H9 (cell line): ENCODE measurements around the gene ALDH3A2. TPM values are rescaled to one million over a fixed set of nuclear protein-coding genes. Genes with fewer than 3 reads are reported as not detected.

Experiments used
- DNase-seq: peaks from one replicate; pipeline ENCODE4 v3.0.0-alpha.2; 2017
- H2AFZ ChIP-seq: one replicate; pipeline ENCODE4 v1.6.1; 2013; ENCODE audit warnings: mild to moderate bottlenecking, low read length, control low read depth, moderate library complexity
- H2AK5ac ChIP-seq: 2 replicates; pipeline ENCODE4 v1.6.1; 2013; ENCODE audit warnings: low read length, control low read depth, mixed read lengths; ENCODE audit not compliant: insufficient read length
- H2BK120ac ChIP-seq: one replicate; pipeline ENCODE4 v1.6.1; 2013; ENCODE audit warnings: low read depth, mild to moderate bottlenecking, low read length, control low read depth, inconsistent platforms; ENCODE audit not compliant: poor library complexity, severe bottlenecking
- H2BK12ac ChIP-seq: 2 replicates; pipeline ENCODE4 v1.6.1; 2013; ENCODE audit warnings: low read length, control low read depth, mixed read lengths, low read depth; ENCODE audit not compliant: insufficient read length
- H2BK15ac ChIP-seq: 2 replicates; pipeline ENCODE4 v1.6.1; 2013; ENCODE audit warnings: low read depth, low read length, control low read depth
- H2BK20ac ChIP-seq: one replicate; pipeline ENCODE4 v1.6.1; 2013; ENCODE audit warnings: low read depth, mild to moderate bottlenecking, low read length, control low read depth, inconsistent platforms; ENCODE audit not compliant: poor library complexity, severe bottlenecking
- H2BK5ac ChIP-seq: 2 replicates; pipeline ENCODE4 v1.6.1; 2013; ENCODE audit warnings: low read length, control low read depth, mixed read lengths; ENCODE audit not compliant: insufficient read length
- H3K14ac ChIP-seq: 2 replicates; pipeline ENCODE4 v1.6.1; 2013; ENCODE audit warnings: low read length, control low read depth; ENCODE audit not compliant: insufficient read depth
- H3K18ac ChIP-seq: 2 replicates; pipeline ENCODE4 v1.6.1; 2013; ENCODE audit warnings: low read depth, mild to moderate bottlenecking, mixed read lengths, low read length, control low read depth; ENCODE audit not compliant: insufficient read length
- H3K23ac ChIP-seq: 2 replicates; pipeline ENCODE4 v1.6.1; 2013; ENCODE audit warnings: low read length, control low read depth, mixed read lengths, low read depth; ENCODE audit not compliant: insufficient read length
- H3K23me2 ChIP-seq: 2 replicates; pipeline ENCODE4 v1.6.1; 2013; ENCODE audit warnings: low read depth, mild to moderate bottlenecking, mixed read lengths, low read length, control low read depth; ENCODE audit not compliant: insufficient read length, poor library complexity, severe bottlenecking
- H3K27ac ChIP-seq: 2 replicates; pipeline ENCODE4 v1.5.1; 2013; ENCODE audit warnings: low read length, control low read depth, mixed read lengths, low read depth; ENCODE audit not compliant: insufficient read length
- H3K27me3 ChIP-seq: 2 replicates; pipeline ENCODE4 v1.6.1; 2013; ENCODE audit warnings: low read length, control low read depth, inconsistent platforms; ENCODE audit not compliant: insufficient read depth
- H3K4ac ChIP-seq: 2 replicates; pipeline ENCODE4 v1.6.1; 2013; ENCODE audit warnings: low read depth, mild to moderate bottlenecking, control low read depth, inconsistent platforms, low read length, moderate library complexity
- H3K4me1 ChIP-seq: 2 replicates; pipeline ENCODE4 v1.6.1; 2013; ENCODE audit warnings: low read length, control low read depth, inconsistent platforms; ENCODE audit not compliant: insufficient read depth
- H3K4me2 ChIP-seq: 2 replicates; pipeline ENCODE4 v1.6.1; 2013; ENCODE audit warnings: low read length, control low read depth, mixed read lengths; ENCODE audit not compliant: insufficient read length, insufficient read depth
- H3K56ac ChIP-seq: 2 replicates; pipeline ENCODE4 v1.6.1; 2013; ENCODE audit warnings: low read depth, mild to moderate bottlenecking, mixed read lengths, low read length, control low read depth; ENCODE audit not compliant: insufficient read length
- H3K79me1 ChIP-seq: 2 replicates; pipeline ENCODE4 v1.6.1; 2013; ENCODE audit warnings: low read depth, mild to moderate bottlenecking, moderate library complexity, low read length, control low read depth, inconsistent platforms; ENCODE audit not compliant: insufficient read depth, poor library complexity, severe bottlenecking
- H3K79me2 ChIP-seq: 2 replicates; pipeline ENCODE4 v1.6.1; 2013; ENCODE audit warnings: low read length, control low read depth, inconsistent platforms; ENCODE audit not compliant: insufficient read depth
- H3K9ac ChIP-seq: 2 replicates; pipeline ENCODE4 v1.6.1; 2013; ENCODE audit warnings: low read length, control low read depth, mixed read lengths; ENCODE audit not compliant: insufficient read length; ENCODE audit errors: extremely low read depth
- H3K9me3 ChIP-seq: one replicate; pipeline ENCODE4 v1.6.1; 2013; ENCODE audit warnings: low read depth, low read length, inconsistent platforms; ENCODE audit not compliant: control insufficient read depth
- H3T11ph ChIP-seq: one replicate; pipeline ENCODE4 v1.6.1; 2013; ENCODE audit warnings: mild to moderate bottlenecking, low read length, control low read depth, inconsistent platforms
- H4K20me1 ChIP-seq: one replicate; pipeline ENCODE4 v1.6.1; 2013; ENCODE audit not compliant: control insufficient read depth, insufficient read length, insufficient read depth
- H4K5ac ChIP-seq: 2 replicates; pipeline ENCODE4 v1.6.1; 2013; ENCODE audit warnings: low read depth, mild to moderate bottlenecking, mixed read lengths, low read length, control low read depth; ENCODE audit not compliant: insufficient read length
- H4K8ac ChIP-seq: replicated peaks from 2 replicates; pipeline ENCODE4 v1.6.1; 2013; ENCODE audit warnings: low read length, control low read depth, mixed read lengths, low read depth; ENCODE audit not compliant: insufficient read length
- H4K91ac ChIP-seq: 2 replicates; pipeline ENCODE4 v1.6.1; 2013; ENCODE audit warnings: low read depth, mild to moderate bottlenecking, moderate library complexity, mixed read lengths, low read length, control low read depth; ENCODE audit not compliant: insufficient read length
- H3K27ac Mint-ChIP-seq, 3 experiments: 2 replicates in 2 of 3; 3 replicates in 1 of 3; pipeline ENCODE4 v1.8.0; 2020 to 2021; ENCODE audit warnings: mixed read lengths in 3 of 3, mild to moderate bottlenecking in 1 of 3, moderate library complexity in 1 of 3
- H3K27me3 Mint-ChIP-seq: 2 replicates; pipeline ENCODE4 v1.8.0; 2021; ENCODE audit warnings: low read depth, mild to moderate bottlenecking, moderate library complexity, mixed read lengths
- H3K36me3 Mint-ChIP-seq, 3 experiments: 2 replicates in 2 of 3; 3 replicates in 1 of 3; pipeline ENCODE4 v1.8.0; 2020 to 2021; ENCODE audit warnings: low read depth in 3 of 3, mixed read lengths in 3 of 3; ENCODE audit not compliant: insufficient read depth in 1 of 3
- H3K4me1 Mint-ChIP-seq, 2 experiments: 2 replicates each; pipeline ENCODE4 v1.8.0; 2020; ENCODE audit warnings: mixed read lengths in 2 of 2
- H3K4me3 Mint-ChIP-seq, 2 experiments: 2 replicates in 1 of 2; 3 replicates in 1 of 2; pipeline ENCODE4 v1.8.0; 2020 to 2021; ENCODE audit warnings: mild to moderate bottlenecking in 2 of 2, mixed read lengths in 2 of 2, moderate library complexity in 1 of 2
- H3K9me3 Mint-ChIP-seq, 2 experiments: 2 replicates in 1 of 2; 3 replicates in 1 of 2; pipeline ENCODE4 v1.8.0; 2020; ENCODE audit warnings: mild to moderate bottlenecking in 2 of 2, mixed read lengths in 2 of 2, moderate library complexity in 1 of 2
- WGBS: extraction: QIAGEN DNeasy Blood & Tissue Kit; methylation state at CpG from one replicate; pipeline ENCODE4 v1.1.7; 2013; ENCODE audit warnings: missing lambda C conversion rate, low lambda C conversion rate, mixed read lengths; ENCODE audit not compliant: insufficient read length; ENCODE audit errors: extremely low coverage; 5-methylcytosine and 5-hydroxymethylcytosine counted together
- total RNA-seq: library from RNA; stranded (reverse); gene quantifications from 2 replicates; pipeline ENCODE4 v1.2.1, GENCODE V29; 2021
- TF ChIP-seq, protein P1 (sequence below): fragments of 200-600 bp; sonication (generic); conservative IDR thresholded peaks from 3 replicates; pipeline ENCODE4 v1.8.0; 2021; ENCODE audit warnings: antibody characterized with exemption, mild to moderate bottlenecking

ALDH3A2 gene
- total RNA-seq, 1 experiment from 2014 or later: 100 TPM

DNA sequence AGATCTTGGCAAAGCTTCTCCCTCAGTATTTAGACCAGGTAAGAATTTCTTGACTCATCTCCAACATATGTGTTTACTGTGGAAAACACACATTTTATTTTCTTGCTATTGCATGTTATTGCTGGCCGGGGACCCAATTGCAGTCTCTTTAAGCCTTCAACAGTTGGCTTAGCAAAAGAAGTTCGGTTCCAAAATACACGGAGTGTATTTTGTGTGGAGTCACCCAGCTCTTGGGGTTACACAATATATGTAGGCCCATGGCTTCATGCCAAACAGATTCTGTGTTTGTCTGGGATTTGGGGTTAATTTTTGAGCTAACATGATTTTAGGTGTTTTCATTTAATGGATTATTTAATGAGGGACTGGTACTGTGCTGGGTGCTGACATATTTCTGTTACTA lies 4.0 kb downstream of the ALDH3A2 start:
- H4K8ac ChIP-seq: no peak overlapping the region
- peaks cover 10% of the 10 kb centered on the region for H3K23me2 ChIP-seq
- H3K27me3 ChIP-seq: no peaks in the 10 kb centered on the region
- H3K18ac ChIP-seq: no peak overlapping the region
- H3K23ac ChIP-seq: no peak overlapping the region
- Mint-ChIP-seq H3K9me3 (peaks cover 19 to 22% of the 10 kb centered on the region in 2 experiments), H3K36me3 (peaks cover 47 to 56% (median 54%) of the 10 kb centered on the region in 3 experiments), H3K27me3 (peaks cover 3% of the 10 kb centered on the region), H3K27ac (no peak overlapping the region), H3K4me3 (no peak overlapping the region), H3K4me1 (peaks cover 17 to 24% of the 10 kb centered on the region in 2 experiments)
- no peak overlapping the region for H3K27ac ChIP-seq
- peaks cover 15% of the 10 kb centered on the region; the same call in 1 of the 2 replicates for H3K79me2 ChIP-seq
- H3T11ph ChIP-seq: no peak overlapping the region
- no peak overlapping the region for H2BK120ac ChIP-seq
- no peak overlapping the region for H3K9ac ChIP-seq
- H2BK12ac ChIP-seq: no peak overlapping the region
- H4K5ac ChIP-seq: no peak overlapping the region
- H3K9me3 ChIP-seq: peaks cover 11% of the 10 kb centered on the region
- WGBS: no CpG with 5 or more reads among the region's 3 CpGs
- no peak overlapping the region for H2BK15ac ChIP-seq
- no peak overlapping the region for H2AFZ ChIP-seq
- no peak overlapping the region for H3K14ac ChIP-seq
- H3K79me1 ChIP-seq: peaks cover 7% of the 10 kb centered on the region
- no peak overlapping the region for H2AK5ac ChIP-seq
- TF ChIP-seq, protein P1, sequence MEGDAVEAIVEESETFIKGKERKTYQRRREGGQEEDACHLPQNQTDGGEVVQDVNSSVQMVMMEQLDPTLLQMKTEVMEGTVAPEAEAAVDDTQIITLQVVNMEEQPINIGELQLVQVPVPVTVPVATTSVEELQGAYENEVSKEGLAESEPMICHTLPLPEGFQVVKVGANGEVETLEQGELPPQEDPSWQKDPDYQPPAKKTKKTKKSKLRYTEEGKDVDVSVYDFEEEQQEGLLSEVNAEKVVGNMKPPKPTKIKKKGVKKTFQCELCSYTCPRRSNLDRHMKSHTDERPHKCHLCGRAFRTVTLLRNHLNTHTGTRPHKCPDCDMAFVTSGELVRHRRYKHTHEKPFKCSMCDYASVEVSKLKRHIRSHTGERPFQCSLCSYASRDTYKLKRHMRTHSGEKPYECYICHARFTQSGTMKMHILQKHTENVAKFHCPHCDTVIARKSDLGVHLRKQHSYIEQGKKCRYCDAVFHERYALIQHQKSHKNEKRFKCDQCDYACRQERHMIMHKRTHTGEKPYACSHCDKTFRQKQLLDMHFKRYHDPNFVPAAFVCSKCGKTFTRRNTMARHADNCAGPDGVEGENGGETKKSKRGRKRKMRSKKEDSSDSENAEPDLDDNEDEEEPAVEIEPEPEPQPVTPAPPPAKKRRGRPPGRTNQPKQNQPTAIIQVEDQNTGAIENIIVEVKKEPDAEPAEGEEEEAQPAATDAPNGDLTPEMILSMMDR: no peak
- peaks cover 2% of the 10 kb centered on the region for H4K20me1 ChIP-seq
- DNase-seq: no peak
- H3K56ac ChIP-seq: no peak overlapping the region
- H3K4me1 ChIP-seq: no peaks in the 10 kb centered on the region
- H2BK5ac ChIP-seq: no peak overlapping the region
- no peak overlapping the region for H3K4me2 ChIP-seq
- H3K4ac ChIP-seq: no peak overlapping the region
- H4K91ac ChIP-seq: no peak overlapping the region
- H2BK20ac ChIP-seq: no peak overlapping the region
